Stimulated activated CD4-positive, alpha-beta T cell treated with anti-CD3 and anti-CD28 coated beads, Interleukin-1b, Interleukin-23, amount 100 ng/mL, for 24 hours (primary cell): ENCODE measurements around the gene RXRA.

Experiments used
- DNase-seq, 4 experiments: peaks; one replicate each; pipeline ENCODE4 v3.0.0-alpha.2; 2020; ENCODE audit warnings: low read depth in 4 of 4, low spot score in 1 of 4

Gene RXRA

DNA sequence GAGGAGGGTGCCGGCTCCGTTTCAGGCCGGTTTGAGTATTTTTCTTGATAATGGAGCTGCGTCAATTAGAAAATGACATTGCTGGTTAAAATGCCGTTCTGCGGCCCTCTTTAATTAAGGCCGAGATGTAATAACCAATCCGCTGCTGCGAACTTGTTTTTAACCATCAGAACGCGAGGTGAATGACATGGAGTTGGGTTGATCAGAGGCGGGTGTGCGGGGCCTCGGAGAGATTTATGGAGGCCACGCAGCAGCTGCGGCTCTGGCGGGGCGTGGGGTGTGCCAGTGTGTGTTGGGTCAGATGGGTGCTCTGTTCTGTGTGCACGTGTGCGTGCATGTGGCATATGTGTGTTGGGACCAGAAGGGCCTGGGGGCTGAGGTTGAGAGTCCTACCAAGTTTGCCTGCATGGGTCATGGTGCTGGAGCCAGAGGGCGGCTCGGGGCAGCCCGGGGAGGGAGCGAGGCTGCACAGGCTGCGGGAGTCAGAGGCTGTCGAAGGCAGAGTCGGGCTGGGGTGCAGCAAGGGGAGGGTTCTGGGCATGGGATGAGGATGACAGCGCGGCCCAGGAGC, 25.4 kb downstream of the RXRA start:
- no peak for DNase-seq

DNA sequence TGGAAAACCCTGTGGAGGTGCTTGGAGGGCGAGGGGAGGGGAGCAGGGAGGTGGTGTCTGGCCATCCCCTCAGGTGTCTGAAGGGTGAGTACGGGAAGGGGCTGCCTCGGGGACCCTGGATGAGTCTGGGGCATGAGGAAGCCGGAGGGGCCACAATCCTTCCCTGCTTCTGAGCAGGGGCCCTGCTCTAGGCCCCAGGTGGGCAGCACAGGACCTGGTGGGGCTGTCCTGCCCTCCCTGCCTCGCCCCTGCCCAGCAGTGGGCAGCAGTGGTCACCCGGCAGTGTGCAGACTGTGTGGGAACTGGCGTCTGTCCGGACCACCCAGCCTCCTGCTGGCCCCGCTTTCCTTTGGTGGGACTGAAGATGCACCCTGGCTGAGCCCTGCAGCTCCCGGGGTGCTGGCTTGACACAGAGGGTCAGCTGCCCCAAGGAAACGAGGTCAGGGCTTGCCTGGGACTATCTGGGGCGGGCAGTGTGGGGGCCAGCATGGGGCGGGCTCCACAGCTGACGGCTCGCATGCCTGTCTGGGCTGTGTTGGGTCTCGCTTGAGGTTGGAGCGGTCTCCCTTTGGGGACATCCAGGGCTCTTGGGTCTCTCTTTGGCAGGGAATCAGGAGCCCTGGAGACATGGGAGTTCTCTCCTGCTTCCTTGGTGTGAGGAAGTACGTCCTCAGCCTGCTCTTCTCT, 26.1 kb downstream of the RXRA start:
- no peak for DNase-seq

DNA sequence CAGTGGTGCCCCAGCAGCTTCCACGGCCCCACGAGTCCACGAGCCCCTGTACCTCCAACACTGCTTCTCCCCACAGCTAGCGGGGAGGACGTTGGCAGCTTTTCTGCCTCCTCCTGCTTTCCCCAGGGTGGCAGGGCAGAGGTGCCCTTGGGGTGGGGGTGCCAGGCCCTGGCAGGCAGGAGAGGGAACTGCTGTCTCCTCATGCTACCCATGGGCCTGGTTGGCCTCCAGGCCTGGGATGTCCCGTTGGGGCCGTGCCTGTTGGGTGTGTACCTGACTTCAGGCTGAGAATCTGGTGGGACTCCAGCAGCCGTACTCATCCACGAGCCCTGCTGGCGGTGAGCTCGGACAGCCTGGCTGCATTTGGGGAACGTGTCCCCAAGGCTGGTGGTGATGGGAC, 27.3 kb downstream of the RXRA start:
- no peak for DNase-seq

DNA sequence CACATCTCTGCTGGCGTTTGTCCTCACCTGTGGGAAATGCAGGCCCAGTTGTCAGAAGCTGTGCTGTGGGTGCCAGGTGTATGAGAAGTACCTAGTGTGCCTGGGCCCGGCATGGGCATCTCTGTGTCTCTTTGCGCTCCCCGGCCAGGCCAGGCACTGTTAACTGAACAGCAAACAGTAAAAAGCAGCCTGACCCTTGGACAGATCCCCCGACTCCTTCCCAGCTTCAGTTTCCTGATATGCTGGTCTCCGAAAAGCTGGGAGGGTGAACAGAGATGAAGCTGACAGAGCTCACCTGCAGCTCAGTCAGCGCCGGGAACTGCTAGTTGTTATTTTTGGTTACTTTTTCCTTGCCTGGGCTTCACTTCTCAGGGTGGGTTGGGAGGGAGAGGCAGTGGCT, 28.9 kb downstream of the RXRA start:
- DNase-seq, result no peak

DNA sequence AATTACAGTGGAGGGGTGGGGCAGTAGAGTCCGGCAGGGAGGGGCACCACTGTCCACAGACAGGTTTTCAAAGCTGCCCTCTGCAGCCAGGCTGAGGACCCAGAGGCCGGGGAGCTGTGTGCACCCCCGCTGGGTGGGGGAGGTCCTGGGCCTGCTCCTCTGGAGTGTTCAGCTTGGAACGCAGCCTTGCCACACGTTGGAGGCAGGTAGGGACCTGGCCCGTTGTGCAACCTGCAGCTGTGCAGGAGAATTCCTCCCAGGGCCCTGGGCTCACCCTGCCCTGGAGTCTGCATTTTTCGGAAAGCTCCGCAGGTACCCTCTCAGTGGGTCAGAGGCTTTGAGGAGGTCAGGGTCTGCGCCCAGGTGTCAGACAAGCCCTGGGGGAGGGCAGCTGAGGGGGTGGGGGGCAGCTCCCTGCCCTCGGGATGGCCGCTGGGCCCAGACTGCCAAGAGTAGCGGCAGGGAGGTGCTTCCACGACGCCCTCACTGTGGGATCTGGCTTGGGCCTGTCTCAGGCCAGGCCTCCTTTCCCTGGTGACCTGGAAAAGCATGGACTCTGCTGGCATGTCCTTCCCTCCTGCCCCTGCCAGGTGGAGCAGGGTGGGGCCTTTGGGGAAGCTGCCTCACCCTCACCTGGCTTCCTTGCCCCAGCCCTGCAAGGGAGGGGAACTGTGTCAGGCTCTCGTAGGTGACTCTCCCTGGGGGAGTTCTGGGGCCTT, 29.5 kb downstream of the RXRA start:
- DNase-seq, result no peak

DNA sequence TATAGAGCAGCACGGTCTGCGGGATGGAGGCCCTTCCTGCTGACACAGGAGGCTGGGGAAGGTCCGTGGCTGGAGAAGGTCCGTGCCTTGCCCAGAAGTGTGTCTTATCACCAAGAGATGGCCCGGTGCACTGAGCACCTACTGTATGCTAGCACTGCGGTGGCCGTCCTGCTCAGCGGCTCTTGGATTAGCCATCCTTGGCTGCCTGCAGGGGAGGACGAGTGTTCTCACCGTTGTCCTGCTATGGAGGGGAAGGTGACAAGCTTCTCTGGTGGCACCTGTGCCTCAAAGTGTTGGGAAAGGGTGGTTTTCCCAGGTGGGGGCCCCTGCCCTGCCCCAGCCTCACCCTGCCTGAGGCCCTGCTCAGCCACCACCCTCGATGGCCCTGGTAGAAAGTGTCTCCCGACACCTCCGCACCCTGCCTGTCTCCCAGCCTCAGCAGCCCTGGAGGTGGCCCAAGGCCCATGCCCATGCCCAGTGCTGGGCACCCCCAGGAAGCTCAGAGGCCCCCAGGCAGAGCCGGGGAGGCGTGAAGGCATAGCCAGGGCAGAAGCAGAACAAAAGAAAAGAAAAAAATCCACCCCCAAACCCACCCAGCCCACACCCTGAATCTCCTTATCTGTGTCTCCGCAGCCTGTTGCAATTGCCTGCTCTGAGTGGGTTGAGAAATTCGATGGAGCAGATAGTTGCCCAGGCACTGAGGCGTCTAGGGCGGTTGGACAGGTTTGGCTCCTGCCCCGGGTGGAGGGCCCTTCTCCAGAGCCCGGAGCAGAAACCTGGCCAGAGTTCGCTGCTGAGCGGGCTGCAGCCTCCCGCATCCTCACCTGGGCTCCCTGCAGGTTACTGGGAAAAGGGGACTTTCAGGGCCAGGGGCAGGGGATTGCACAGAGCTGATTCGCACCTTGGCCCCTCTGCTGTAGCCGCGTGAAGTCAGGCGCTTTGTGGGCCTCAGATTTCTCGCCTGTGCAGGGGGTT, 30.5 kb downstream of the RXRA start:
- DNase-seq, result no peak

DNA sequence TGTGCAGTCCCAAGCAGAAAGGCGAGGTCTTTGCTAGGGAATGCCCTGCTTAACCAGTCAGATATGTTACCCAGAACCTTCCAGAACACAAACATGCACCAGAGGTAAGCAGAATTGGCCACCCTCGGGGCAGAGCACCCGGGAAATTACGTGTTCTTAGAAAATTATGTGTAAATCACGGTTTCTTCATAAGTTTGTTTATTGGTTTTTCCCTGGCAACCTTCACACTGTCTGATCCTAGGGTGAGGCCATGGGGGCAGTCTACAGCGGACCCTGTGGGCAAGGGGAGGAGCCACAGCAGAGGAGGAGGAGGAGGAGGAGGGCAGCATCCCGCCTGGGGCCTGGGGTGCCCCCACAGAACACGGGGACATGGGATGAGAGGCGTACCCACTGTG, 31.4 kb downstream of the RXRA start:
- no peak for DNase-seq

DNA sequence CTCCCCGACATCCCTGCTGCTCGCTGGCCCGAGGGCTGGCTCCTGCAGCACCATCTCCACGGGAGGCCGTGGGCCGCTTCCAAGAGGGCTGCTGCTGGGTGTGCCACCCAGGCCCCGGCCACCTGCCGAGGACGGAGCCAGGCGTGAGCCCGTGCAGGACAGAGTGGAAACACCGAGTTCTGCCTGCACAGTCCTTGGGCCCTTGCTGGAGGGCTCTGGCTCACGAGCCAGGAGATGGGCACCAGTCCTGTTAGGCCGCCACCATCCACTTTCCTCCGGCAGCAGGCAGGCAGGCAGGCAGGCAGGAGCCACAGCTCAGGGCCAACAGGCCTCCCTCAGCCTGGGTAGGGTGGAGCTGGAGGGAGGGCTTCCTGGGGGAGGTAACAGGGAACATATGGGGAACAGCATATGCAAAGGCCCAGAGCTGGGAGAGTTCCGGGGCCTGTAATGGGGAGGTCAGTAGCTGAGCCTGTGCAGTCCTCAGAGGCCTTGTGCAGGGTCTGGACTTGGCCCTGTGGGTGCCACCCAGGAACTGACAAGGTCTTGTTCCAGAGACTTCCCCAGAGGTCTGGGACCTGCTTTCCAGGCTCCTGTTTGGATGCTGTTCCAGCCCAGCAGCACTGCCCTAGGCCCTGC, 31.9 kb downstream of the RXRA start:
- DNase-seq, result no peak

DNA sequence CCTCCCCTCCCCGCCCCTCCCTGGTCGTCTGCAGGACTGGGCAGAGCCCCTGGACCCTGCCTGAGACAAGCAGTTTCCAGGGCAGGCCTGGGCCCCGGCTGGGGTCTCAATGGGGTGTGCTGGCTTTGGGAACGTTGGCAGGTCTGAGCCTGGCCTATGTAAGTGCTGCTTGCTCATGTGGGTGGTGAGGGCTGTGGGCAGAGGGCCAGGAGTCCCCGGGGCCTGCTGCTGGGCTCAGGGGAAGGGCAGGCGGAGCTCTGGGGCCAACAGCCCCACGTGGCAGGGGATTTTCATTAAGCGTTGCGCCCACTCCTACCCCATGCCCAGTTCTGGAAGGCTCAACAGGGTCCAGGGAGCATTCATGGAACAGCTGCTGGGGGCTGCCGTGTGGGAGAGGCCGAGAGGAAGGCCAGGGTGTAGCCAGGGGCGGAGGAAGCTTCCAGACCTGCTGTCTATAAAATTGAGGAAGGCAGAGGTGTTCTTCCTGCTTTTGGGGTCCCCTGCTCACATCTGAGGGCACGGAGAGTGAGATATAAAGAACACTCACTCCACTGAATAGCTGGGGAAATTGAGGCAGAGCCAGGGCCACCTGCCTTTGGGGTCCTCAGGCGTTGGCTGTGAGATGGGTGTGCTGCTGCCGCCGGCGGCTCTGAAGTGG, 32.5 kb downstream of the RXRA start:
- DNase-seq, result no peak

DNA sequence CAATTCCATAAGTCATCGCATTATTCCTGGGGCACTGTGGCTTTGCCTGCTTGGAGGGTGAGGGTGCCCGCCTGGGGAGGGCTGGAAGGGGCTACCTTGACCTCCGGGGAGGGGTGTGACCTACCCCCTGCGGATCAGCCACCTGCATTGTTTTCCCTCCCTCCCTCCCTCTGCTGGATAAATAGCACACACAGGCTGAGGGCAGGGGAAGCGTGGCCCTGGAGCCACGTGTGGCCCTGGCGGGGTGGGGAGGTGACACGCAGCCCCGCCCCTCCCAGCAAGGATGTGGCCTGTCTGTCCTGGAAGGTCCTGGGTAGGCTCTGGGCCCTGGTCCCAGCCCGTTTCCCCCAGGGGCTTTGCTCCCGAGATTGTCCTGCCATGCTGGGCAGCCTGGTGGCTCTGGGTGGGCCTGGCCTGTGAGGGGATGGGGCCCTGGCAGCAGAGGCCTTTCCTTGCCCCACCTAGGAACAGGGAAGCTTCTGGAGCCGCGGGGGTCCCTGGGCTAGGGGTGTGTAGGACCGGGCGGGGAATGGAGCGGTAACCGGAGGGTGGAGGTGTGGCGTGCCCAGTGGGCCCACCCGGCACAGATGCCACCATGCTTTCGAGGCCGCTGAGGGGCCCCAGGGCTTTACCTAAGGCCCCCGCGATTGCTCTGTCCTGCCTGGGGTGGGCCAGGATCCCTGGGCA, 33.4 kb downstream of the RXRA start:
- no peak for DNase-seq

DNA sequence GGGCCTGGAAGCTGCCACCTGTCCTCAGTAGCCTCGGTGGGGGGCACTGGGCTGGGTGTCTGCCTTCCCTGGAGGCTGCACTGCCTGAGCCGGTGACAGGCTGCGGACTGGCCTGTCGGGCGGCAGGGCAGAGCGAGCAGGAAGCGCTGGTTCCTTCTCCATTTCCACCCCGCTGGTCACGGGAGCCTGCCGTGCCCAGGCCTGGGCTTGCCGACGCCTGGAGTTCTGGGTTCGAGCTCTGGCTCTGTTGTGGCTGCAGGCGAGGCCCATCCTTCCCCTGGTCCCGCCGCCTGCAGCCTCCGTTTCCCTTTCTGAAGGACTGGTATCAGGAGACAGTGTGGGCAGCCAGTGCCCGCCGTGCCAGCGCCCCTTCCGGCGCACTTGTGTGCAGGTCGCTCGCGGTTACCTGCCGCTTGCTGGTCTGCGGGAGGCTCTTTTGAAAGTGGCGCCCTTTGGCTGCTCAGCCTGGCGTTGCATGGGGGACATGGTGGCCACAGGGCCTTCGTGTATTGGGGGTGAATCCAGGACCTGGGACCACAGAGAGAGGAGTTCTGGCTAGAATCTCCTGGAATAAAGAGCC, 34.0 kb downstream of the RXRA start:
- no peak for DNase-seq

DNA sequence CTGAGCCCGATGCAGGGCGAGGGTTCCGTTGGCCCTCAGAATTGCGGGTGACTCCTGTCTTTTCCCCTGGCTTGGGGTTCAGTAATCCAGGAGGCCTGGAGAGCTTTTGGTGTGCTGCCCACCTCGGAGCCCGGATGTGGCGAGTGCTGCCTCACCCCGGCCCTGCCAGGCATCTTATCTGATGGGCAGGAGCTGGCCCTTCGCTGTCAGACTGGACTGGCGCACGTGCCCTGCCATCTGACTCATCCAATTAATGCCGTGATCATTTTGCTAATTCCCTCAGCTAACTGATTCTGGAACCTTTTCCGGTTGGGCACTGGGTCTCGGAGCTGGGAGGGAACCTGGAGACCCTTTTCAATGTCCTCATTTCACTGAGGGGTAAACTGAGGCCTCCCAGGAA, 34.6 kb downstream of the RXRA start:
- no peak for DNase-seq

DNA sequence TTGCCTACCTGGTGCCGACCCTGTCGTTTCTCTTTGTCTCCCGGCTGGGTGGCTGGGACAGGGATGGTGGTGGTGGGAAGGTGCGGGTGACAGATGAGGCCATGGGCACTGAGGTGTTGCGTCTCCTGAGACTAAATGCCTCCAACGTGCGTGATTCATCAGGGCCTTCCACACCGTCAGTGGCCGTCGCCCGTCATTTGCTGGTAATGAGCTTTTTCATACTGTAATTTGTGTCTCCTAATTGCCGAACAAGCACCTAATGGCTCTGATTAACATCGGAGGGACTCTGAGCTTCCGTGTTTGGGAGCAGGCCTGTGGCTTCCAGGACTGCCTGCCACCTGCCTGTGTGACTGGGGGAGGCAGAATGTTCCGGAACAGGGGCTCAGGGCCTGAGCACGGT, 35.2 kb downstream of the RXRA start:
- DNase-seq, result no peak

DNA sequence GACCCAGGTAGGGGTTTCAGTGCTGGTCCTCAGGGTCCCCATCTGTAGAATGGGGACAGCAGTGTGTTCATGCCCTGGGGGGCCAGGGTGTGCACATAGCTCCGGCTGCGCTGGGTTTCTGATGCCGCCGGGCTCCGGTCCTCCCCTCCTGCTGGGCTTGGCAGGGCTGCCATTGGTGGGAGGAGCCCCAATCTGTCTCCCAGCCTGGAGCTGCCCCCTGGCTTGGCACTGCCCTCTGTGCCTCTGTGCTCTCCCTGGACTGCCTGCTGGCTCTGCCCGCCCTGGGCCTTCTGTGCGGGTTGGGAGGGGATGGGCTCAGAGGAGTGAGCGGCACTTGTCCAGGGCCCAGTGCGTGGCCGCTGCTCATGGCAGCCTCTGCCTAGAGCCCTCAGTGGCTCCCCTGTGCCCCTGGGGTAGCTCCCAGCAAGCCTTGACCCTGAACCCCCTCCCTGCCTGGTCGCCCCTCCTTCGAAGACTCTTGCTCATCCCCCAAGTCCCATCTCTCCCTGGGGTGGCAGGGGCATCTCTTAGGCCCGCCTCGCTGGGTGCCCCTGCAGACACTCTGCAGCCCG, 35.7 kb downstream of the RXRA start:
- no peak for DNase-seq

DNA sequence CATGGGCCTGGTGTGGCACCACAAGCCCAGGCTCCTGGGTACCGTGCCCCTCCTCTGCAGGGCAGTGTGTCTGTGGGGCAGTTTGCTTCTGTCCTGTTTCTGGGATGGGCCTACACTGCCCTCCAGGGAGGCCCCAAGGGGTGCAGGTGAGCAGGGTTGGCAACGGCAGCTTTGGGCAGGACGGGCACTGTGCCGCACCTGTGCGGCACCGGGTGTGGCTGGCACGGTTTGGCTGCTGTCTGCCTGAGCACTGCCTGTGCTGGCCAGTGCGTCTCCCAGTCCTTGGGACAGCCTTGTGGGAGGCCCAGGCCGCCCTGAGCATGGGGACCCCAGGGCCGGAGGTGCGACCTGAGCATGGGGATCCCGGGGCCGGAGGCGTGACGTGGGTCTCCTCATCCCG, 37.2 kb downstream of the RXRA start:
- DNase-seq, result no peak

DNA sequence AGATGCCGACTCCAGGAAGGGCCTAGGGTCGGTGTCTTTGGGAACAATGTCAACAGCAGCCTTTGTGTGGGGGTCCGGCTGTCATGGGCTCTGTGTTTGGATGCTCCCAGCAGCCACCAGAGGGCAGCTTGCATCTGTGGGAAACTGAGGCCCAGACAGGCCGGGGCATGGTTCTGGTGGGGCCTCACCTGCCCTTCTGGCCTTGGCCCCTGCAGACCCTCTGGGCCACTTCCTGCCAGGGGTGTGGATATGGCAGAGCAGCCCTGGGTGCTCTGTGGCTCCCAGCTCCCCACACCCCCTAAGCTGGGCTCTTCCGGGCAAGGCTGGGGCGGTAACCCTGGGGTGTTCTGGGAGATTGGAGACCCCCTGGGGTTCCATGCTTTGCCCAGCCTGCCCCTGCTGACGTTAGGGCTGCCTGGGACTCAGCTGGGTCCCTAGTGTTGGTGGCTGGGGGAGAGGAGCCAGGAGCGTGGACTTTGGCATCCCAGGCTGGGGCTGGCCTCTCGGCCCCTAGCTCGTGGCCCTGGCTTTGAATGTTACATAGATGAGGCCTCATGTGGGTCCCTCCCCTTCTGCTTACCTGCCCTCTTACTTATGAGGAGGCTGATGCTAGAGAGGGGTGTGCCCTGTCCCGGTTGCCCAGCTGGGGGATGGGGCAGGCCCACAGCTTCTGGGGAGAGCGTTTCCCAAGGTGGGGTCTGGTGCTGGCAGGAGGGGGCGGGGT, 38.3 kb downstream of the RXRA start:
- DNase-seq, result no peak

DNA sequence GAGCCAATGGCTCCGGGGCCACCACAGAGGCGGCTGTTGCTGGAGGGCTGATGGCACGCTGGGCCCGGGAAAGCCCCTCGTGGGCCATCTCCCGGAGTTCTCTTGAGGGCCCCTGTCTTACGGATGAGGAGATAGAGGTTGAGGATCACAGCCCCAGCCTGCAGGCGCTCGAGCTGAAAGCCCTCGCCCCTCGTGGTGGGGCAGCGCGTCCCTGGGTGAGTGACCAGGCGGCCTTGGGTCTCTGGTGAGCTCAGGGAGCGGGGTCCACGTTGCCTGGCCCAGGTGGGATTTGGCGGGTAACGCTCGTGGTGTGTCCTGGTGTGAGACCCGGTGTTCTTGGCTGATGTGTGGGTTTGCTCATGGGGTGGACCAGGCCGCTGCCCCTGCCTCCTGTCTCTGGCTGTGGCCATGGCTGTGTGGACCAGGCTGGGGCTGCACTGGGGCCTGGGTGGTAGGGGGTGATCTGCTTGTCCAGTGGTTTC, 38.9 kb downstream of the RXRA start:
- no peak for DNase-seq

DNA sequence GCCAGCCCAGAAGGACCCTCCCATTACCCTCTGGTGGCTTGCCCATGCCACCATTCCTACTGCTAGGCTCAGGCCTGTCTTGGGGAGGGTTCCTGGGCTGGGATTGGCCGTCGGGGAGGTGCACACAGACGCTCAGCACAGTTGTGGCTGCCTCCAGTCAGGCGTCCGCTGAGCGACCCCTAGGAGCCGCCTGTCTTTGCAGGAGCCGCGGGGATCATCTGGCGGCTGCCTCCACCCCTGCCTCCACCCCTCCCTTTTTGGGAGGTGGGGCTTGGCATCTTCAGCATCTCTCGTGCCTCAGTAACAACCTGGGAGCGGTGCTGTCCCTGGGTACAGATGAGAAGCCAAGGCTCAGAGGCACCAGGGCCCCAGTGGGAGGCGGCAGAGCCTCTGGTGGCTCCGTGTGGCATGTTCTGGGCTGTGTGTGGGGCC, 39.6 kb downstream of the RXRA start:
- DNase-seq, result no peak
